HTR-8/SVneo (cell line): Measurements from ENCODE around the gene OR4N2.
"Not testable (repeated sequence)": the region's sequence is repeated elsewhere in the genome, so short reads cannot be mapped to it uniquely, and the experiment has no call there.

Experiments
- DNase-seq: peaks from one replicate; pipeline ENCODE4 v3.0.0; 2011; ENCODE audit warnings: low spot score, mixed read lengths; ENCODE audit not compliant: insufficient read length
- FAIRE-seq: peaks from 2 replicates; lab custom pipeline; 2011; peaks lifted over from hg19 to GRCh38; lab: Jason Lieb, UNC

OR4N2 gene, protein sequence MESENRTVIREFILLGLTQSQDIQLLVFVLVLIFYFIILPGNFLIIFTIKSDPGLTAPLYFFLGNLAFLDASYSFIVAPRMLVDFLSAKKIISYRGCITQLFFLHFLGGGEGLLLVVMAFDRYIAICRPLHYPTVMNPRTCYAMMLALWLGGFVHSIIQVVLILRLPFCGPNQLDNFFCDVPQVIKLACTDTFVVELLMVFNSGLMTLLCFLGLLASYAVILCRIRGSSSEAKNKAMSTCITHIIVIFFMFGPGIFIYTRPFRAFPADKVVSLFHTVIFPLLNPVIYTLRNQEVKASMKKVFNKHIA

DNA sequence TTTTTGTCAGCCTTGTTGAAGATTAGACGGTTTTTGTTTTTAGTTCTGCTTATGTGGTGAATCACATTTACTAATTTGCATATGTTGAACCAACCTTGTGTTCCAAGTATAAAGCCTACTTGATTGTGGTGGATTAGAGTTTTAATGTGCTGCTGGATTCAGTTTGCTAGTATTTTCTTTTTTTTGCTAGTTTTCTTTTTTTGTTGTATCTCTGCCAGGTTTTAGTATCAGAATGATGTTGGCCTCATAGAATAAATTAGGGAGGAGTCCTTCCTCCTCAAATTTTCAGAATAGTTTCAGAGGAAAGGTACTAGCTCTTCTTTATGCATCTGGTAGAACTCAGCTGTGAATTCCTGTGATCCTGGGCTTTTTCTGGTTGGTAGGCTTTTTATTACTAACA is at the start of gene OR4N2:
TSS of gene OR4N2 (plus strand) at position 301 of the 400 bp plus-strand sequence. CDS start 23,679 bp downstream, outside the sequence.
- not testable (repeated sequence) for FAIRE-seq, DNase-seq

DNA sequence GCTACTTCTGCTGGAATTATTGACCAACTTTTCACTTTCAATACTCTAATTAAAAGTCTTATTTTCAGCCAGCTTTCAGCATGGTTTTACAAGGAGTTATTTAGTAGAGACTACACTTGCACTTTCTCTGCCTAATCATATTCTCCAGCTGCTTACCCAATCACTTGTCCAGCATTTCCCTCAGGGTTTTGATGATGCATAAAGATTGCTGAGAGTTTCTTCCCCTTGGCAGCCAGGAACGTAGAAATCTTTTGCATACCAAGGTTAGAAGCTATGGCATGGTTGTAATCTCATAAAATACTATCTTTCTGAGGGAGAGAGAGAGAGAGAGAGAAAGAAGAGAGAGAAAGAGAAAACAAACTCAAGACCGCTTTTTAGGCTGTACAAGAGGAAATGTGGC is 49.4 kb upstream of the OR4N2 start:
- FAIRE-seq = no peak

DNA sequence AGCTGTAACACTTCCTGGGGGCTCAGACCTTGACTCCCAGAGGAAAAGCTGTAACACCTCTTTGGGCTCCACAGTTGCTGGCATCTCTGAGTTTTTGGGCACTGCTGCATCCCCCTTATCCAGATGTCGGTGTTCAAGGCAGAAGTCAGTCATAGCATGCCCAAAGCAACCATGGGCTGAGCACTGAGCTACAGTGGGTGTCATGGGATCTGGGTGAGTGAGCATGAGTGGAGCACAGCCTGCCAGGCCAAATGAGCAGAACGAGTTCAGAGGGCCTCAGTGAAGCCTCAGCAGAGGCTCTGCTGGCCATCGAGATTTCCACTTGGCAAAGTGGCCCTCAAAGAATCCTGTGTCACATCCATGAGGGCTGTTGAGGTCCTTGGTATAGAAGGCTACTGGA is 32.1 kb upstream of the OR4N2 start:
- not testable (repeated sequence) for FAIRE-seq, DNase-seq

More for the DNA sequence above, 49.4 kb upstream of the OR4N2 start:
- DNase-seq = no peak

DNA sequence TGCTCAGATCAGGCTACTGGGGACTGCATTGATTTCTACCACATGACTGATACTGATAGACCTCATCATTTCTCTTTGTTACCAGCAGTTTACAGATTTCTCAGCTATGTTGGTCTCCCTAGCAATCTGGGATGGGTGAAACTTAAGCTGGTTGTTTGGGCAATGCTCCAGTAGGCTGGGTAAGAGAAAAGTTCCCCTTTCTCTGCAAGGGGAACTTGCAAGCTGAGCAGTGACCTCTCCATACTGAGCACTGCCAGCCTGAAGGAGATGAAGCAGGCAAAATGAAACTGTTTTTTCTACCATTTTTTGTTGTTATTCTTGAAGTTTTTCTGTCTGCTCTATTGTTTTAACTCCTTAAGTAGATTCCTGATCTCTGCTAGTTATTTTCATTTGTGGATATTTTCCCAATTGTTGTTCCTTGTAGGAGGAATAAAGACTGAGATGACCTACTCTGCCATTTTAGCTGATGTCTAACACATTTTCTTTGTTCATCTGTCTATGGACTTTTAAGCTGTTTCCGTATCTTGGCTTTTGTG is 31.6 kb upstream of the OR4N2 start:
- no peak for DNase-seq
- no peak for FAIRE-seq

DNA sequence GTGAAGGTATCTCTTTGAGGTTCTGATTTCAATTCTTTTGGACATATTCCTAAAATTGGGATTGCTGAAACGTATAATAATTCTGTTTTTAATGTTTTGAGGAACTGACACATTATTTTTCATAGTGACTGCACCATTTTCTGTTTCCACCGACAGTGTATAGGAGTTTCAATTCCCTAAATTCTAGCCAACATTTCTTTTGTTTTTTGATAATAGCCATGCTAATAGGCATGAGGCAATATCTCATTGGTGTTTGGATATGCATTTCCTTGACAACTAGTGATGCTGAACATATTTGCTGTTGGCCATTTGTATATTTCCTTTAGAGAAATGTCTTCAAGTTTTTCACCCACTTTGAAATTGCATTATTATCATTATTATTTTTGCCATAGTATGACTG is 31.1 kb upstream of the OR4N2 start:
- not testable (repeated sequence) for FAIRE-seq

DNA sequence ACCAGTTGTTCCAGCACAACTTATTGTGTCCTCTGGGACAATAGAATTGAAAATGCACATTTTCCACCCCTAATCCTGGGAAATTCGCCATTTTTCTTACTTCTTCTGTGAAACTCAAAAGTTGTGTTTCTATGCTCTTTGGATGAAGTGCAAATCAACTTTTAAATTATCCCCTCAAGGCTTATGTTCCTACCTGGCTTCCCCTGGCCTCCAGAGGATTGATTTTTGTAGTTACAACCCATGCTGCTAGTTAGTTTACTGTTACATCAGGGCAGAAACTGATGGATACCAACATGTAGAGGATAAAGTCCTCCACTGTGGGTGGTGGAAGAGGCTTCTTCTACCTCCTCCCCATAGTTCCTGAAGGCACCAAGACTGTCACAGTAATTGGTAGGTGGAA is 30.4 kb upstream of the OR4N2 start, which contains the start of gene OR4M1:
TSS of gene OR4M1 (plus strand) at position 301 of the 400 bp plus-strand sequence. CDS start 6,819 bp downstream, outside the sequence.
- not testable (repeated sequence) for DNase-seq, FAIRE-seq

More for the DNA sequence above, 31.1 kb upstream of the OR4N2 start:
- DNase-seq = not testable (repeated sequence)

DNA sequence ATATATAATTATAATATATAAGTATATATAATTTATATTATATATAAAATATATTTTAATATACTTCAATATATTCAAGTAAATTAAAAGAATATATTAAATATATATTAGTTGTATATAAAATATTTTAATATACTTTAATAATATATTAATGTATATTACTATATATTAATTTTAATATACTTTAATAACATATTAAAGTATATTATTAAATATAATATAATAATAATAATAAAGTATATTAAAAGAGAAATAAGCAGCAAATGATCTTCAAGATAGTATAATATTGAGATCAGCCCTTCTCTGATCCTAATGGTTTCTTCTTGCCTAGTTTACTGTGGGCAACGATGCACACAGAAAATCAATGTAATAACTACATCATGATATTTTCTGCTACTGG is 28.0 kb upstream of the OR4N2 start:
- FAIRE-seq = no peak
- no peak for DNase-seq

DNA sequence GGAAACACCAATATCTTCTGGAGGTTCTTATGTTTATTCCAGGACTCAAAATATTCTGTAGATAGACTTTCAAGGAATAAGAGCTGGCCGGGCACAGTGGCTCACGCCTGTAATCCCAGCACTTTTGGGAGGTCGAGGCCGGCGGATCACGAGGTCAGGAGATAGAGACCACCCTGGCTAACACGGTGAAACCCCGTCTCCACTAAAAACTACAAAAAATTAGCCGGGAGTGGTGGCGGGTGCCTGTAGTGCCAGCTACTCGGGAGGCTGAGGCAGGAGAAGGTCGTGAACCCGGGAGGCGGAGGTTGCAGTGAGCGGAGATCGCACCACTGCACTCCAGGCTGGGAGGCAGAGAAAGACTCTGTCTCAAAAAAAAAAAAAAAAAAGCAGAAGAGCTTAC is 17.7 kb upstream of the OR4N2 start:
- not testable (repeated sequence) for FAIRE-seq, DNase-seq

DNA sequence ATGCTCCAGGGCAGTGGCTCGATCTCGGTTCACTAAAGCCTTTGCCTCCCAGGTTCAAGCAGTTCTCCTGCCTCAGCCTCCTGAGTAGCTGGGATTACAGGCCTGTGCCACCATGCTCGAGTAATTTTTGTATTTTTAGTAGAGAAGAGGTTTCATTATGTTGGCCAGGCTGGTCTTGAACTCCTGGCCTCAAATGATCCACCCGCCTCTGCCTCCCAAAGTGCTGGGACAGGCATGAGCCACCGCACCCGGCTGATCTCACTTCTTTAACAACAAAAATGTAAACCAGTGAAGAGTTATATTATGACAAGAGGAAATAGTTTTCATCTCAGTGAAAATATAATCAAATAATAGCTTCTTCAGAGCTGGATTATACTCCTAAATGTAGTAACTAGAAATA is 16.3 kb upstream of the OR4N2 start:
- FAIRE-seq, DNase-seq: not testable (repeated sequence)

DNA sequence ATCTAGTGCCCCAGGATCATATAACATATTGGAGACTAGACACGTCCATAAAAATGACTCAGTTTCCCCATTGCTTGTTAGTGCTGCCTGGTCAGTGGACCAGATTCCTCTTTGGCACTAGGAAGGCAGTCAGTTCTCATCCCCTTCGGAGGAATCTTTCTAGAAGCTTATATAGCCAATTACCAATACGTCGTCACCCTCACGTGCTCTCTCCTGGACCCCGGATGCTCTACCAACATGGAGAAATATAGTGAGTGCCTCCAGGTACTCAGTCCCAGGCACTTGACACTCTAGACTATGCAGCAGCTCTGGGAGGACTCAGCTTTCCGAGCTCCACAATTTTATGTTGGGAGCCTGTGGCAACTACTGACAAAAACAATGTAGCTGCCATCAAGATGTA is 15.4 kb upstream of the OR4N2 start:
- DNase-seq, FAIRE-seq: not testable (repeated sequence)

DNA sequence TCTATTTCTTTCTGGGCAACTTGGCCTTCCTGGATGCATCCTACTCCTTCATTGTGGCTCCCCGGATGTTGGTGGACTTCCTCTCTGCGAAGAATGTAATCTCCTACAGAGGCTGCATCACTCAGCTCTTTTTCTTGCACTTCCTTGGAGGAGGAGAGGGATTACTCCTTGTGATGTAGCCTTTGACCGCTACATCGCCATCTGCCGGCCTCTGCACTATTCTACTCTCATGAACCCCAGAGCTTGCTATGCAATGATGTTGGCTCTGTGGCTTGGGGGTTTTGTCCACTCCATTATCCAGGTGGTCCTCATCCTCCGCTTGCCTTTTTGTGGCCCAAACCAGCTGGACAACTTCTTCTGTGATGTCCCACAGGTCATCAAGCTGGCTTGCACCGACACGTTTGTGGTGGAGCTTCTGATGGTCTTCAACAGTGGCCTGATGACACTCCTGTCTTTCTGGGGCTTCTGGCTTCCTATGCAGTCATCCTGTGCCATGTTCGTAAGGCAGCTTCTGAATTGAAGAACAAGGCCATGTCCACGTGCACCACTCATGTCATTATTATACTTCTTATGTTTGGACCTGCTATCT is 7.0 kb upstream of the OR4N2 start:
- DNase-seq, FAIRE-seq: not testable (repeated sequence)

DNA sequence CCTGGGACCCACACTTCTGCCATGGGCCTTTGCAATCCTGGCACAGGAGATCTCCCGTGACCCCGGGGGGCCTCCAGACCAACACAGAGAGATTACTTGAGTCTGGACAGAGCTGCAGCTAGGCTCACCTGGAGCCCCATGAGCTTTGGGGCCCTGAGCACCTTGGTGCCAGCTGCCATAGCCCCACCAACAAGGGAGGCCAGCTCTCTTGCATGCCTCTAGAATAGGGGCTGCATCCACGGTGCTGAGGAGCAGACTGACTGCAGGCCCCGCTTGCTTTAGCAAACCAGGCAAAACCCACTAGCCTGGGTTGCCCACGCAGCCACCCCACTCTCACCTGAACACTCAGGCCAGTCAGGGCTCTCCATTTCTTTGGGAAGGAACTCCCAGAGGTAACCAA is 3.7 kb upstream of the OR4N2 start:
- FAIRE-seq (no peak), DNase-seq (no peak)

DNA sequence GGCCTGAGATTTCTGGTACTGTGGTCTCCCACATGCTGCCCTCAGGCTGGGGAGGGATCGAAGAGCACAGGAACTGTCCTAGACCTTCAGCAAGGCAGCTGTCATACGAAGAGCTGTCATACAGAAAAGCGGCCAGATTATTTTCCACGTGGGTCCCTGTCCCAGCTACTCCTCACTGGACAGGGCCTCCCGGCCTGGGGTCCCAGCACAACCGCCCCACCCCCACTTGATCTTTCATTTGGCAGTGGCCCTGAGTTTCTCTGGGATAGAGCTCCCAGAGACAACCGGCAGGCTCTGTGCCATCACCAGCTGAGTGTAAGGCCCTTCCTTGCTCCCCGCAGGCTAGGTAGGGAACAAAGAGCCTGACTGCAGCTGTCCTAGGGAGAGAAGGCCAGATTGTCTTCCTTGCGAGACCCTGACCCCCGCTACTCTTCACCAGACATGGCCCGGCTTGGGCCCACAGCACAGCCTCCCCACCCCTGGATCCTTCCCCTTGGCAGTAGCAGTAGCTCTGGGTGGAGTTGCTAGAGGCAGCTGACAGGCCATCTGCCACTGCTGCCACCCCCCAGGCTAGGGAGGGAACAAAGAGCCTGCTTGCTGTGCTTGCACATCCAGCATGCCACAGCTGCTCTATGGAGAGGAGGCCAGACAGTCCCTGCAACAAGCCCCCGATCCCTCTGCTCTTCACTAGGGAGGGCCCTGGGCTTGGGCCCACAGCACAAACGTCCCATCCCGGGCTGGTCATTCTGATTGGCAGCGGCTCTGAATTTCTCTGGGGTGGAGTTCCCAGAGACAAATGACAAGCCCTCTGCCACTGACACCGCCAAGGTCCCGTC is 3.1 kb upstream of the OR4N2 start:
- no peak for DNase-seq

DNA sequence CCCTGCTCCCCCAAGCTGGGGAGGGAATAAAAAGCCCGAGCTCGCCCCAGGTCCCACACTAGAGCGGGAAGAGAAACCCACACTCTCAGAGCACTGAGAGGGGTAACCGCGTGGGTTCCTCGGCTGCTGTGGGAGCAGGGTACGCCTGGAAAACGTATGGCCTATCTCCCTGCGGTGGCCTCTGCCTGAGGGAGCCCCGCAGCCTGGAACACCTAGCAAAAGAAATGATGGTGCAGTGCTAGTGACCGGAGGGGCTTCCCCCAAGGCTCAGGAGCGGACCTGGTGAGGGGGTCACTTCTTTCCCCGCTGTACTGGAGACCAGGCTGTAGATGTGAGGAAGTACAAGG is 2.5 kb upstream of the OR4N2 start:
- DNase-seq = no peak
- FAIRE-seq = no peak

More for the DNA sequence above, 3.1 kb upstream of the OR4N2 start:
- FAIRE-seq = no peak

DNA sequence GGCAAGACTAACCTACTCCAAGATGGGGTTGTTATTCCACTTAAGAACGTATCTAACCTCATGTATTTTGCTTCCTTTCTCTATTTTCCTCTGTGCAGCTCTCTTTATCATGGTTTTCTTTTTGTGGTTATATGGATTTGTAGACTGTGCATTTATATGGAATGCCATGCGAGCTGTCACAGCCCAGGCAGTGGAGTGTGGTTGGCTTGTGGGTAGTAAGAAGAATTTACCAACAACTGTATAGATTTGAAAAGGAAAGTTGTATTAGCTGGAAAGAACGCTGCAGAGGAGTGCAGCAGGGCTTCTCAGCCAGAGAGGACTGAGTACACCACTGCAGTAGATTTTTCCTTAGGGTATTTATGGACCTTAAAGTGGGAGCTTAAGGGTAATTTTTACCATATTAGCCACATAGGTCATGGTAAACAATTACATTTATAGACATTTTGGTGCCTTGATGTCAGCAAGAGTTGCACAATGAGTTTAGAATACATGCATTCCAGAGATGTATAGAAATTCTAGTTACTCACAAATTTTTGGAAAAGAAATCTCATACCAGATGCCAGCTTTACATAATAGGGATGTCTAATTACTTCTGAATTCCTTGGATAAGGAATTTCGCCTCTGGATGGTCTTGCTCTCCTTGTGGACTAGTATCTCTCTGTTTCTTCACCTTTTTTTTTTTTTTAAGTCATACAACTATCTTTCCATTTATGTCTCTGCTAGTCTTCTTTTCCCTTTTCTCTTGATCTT is 9.8 kb downstream of the OR4N2 start:
- not testable (repeated sequence) for FAIRE-seq, DNase-seq

DNA sequence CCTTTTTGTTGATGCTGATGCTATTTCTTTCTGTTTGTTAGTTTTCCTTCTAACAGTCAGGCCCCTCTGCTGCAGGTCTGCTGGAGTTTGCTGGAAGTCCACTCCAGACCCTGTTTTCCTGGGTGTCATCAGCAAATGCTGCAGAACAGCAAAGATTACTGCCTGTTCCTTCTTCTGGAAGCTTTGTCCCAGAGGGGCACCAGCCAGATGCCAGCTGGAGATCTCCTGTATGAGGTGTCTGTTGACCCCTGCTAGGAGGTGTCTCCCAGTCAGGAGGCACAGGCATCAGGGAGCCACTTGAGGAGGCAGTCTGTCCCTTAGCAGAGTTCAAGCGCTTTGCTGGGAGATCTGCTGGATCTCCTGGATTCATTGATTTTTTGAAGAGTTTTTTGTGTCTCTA is 16.3 kb downstream of the OR4N2 start:
- FAIRE-seq, DNase-seq: not testable (repeated sequence)

DNA sequence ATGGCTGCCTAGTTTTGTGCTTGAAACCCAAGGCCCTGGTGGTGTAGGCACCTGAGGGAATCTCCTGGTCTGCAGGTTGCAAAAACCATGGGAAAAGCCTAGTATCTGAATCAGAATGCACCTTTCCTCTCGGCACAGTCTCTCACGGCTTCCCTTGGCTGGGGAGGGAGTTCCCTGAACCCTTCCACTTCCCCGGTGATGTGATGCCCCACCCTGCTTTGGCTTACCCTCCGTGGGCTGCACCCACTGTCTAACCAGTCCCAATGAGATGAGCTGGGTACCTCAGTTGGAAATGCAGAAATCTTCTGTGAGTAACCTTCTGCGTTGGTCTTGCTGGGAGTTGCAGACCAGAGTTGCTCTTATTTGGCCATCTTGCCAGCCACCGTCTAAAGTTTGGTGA is 17.4 kb downstream of the OR4N2 start:
- FAIRE-seq = not testable (repeated sequence)

DNA sequence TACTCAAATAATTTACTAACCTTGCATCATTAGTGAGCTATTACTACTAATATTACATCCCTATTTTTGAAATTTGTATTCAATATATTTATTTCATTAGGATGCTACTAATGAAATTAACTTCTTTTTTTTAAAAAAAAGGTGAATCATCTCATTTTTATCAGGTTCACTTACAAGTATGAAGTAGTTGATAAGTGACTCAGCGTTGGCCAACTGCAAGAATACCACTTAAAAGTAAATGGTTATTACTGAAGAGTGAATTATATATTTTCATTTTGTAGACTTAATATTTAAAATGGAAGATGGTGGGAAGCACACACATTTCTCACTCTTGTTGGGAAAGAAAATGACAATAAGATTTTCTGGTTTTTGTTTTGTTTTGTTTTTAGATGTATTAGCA is 19.6 kb downstream of the OR4N2 start:
- DNase-seq (no peak), FAIRE-seq (no peak)

More for the DNA sequence above, 17.4 kb downstream of the OR4N2 start:
- not testable (repeated sequence) for DNase-seq

DNA sequence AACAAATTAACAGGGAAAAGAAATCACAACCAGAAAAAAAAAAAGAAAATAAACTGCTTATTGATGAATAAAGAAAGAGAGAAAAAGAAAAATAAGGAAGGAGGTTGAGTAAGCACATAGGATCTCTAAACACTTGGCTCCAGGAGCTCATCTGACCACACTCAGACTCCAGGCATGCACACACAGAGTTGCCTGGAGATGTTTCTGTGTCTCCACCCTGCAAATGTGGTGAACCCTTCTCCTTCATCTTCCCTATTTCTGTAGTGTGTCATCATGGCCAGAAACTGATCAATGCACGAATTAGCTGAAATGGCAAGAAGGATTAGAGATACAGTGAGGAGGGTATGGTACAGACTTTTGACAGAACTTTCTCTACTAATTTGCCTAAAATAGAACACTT is 20.2 kb downstream of the OR4N2 start:
- FAIRE-seq (no peak), DNase-seq (peak; percentile 1)
